ENCODE data around the gene ANKRD66.
"Not testable (repeated sequence)": the region's sequence is repeated elsewhere in the genome, so short reads cannot be mapped to it uniquely, and the experiment has no call there.

Gene ANKRD66

GRCh38 chr6:46756469-46757213 is 9.9 kb downstream of the ANKRD66 start:
- no peak for DNase-seq

GRCh38 chr6:46757214-46757596 is 10.5 kb downstream of the ANKRD66 start:
- DNase-seq = no peak

DNA sequence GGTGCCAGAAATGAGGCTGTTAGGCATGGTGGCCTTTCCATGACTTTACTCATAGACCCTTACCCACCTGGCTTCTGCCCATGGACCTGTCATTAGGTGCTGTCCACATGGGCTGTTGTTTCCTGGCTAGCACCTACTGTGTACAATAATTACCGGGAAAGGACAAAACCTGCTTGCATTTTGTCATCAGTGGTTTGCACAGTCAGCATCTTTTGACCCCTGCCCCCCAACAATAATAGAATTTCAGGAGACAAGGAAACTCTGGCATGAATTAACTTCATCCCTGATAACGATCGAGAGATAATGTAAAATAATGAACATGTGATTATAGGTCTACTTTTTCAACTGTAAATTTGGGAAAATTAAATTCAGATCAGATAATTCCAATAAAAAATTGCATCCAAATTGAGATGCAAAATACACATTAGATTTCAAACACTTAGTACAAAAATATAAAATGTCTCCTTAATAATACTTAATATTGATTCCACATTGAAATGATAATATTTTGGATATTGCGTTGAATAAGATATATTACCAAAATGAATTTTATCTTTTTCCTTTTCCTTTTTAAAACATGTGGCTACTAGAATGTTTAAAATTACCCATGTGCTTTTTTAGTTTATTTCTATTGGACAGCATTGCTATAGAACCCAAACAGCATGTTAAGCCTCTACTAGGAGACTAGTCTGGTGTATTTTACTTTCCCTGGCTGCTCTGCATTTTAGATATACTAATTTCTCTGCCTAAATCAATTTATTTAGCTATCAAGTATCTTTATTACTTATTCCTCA is 12.4 kb downstream of the ANKRD66 start:
- no peak for DNase-seq

GRCh38 chr6:46760925-46761324 is 14.2 kb downstream of the ANKRD66 start:
- no peak for DNase-seq

DNA sequence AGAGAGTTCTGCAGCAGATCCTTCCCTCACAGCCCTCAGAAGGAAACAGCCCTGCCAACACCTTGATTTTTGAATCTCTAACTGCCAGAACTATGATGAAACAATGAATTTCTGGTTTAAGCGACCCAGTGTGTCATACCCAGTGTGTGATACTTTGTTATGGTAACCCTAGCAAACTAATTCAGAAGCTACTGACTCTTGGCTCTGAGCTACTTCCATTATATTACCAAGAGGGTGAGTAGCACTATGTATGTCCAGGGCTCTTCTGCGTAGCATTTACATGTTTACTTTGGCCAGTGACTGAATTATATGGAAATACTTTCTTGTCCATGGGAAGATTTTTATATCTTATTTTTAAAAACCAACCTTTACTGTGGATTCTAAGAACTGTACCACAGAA is 16.7 kb downstream of the ANKRD66 start:
- no peak for DNase-seq

GRCh38 chr6:46764280-46764679 is 17.5 kb downstream of the ANKRD66 start:
- DNase-seq = not testable (repeated sequence)

- DNase-seq = no peak
Observed at GRCh38 chr6:46764961-46765360, 18.2 kb downstream of the ANKRD66 start.

GRCh38 chr6:46772016-46772415 is 25.3 kb downstream of the ANKRD66 start:
- no peak for DNase-seq

GRCh38 chr6:46772762-46773161 is 26.0 kb downstream of the ANKRD66 start:
- DNase-seq = no peak

DNA sequence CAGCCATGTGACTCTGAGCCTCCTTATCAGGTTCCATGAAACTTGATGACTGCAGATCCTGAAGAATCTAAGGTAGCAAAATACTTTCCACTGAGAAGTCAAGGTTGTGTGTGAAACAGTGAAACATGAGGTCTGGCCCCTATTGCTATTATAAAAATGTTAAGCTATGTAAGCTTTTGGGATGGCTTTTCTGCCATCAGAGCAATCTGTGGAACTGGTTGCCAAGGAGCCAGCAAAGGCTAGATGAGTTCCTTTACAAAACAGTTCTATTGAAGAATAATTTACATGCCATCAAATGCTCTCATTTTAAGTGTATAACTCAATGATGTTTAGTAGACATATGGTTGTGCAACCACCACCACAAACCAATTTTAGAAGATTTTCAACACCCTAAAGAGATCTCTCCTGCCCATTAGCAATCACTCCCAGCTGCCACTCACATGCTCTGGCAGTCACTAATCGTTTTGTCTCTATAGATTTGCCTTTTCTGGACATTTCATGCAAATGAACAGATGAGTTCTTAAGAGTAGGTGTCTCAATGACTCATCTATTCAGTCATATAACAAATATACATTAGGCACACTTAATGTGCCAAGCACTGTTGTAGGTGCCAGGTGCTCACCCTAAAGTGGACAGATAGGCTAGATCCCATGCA is 26.6 kb downstream of the ANKRD66 start:
- DNase-seq = no peak

- DNase-seq = not testable (repeated sequence)
Observed at GRCh38 chr6:46774736-46775135, 28.0 kb downstream of the ANKRD66 start.

DNA sequence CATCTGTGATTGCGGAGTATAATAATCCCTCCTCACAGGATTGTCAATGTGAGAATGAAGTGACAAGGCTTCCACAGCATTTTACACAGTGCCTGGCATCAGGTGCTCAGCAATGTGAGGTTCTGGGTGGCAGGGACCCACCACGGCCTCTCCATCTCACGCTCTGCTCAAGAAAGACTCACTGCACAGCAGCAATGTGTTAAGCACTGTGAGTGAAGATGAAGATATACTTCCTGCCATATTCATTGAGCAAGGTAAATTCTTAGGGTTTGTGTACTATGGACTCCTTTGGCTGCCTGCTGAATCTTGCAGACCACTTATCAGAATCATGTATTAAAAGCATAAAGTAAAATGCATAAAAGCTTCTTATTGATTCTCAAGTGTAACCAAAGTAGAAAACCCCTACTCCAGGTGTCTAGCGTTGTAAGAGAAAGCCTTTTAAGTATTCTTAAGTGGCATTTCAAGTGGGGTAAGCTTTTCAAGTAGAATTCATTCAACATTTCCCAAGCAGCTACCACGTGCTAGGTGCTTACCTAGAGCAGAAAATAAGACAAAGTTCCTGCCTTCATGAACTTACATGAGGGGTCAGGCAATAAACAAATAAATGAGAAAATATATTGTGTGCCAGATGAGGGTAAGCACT is 29.5 kb downstream of the ANKRD66 start:
- DNase-seq = peak; percentile 33

DNA sequence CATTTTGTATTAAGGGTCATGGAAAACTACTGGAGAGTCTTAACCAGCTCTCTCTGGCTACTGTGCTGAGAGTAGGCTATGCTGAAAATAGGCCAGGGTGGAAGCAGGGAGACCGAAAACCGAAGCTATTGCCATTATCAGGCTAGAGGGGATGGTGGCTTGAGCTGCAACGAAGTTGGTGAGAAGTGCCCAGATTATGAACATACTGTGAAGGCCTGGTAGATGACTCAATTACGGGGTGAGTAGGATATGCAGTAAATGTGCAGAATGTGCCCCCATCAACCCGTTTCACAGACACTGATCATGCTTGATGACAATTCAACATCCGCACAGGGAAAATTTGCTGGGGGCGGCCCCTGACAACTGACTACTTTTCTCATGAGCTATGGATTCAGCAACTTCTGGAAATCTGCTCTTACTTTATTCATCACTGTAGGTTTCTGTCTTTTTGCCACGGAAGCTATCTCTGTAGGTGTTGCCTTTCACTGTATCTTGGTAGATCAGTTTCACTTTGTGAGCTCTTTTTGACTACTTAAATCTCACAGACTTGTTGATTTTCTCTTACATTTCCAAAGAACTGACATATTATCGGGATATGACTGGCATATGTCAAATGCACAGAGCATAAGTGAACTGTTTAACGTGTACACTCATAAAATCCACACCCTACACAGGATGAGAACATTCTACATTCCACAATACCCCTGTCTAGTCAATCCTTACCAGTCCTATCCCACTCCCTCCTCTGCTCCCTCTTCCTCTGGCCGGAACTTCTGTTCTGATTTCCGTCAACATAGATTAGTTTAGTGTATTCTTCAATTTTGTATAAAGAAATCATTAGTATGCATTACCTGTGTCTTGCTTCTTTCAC is 31.0 kb downstream of the ANKRD66 start:
- DNase-seq = no peak

DNA sequence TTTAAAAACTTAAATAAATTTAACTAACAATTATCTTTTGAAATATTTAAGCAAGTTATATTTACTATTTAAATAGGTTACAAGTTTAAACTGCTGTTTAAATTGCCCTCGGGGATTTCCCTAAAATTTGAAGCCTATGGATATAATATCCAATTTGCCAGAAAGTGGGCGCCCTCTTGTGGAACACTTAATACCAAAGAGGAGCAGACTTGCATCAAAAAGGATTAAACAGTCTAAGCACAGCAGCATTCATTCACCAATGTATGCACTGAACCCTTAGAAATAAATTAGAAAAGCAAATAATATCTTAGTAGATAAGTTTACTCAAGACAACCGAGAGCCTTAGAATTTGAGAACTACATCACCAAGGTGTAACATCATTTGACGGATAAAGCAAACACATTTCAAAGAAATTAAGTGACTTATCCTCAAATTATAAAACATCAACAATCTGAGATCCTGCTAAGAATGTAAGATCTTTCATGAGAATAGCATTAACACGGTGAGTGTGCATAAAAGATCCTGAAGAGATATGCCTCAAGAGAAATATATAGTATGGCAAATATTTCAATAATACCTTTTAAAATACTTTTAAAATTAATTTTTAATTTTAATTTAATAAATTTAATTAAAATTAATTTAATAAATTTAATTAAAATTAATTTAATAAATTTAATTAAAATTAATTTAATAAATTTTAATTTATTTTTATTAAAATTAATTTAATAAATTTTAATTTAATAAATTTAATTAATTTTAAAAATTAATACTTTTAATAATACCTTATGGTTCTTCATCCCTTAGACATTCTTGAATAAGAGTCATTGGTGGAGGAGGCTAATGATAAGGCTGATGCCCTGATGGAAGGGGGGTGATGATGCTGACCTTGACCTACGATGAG is 35.0 kb downstream of the ANKRD66 start:
- DNase-seq = peak; percentile 44

GRCh38 chr6:46784535-46784934 is 37.8 kb downstream of the ANKRD66 start:
- DNase-seq = no peak

GRCh38 chr6:46787871-46788540 is 41.3 kb downstream of the ANKRD66 start:
- no peak for DNase-seq

DNA sequence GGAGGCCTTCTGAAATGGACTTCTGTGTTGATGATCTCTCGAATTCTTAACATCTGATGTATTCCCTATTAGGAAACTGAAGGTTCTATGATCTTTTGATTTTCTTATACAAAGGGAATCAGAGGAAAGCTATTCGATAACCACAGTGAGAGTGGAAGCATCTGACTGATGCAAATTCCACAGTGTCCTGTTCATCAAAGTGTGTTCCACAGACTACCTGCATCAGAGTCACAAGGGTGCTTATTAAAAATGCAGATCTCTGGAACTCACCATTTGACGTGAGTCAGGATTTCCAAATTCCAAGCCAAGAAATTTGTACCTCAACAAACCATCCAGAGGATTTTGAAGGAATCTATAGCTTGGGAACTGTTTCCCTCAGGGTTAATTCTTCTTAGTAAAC is 42.1 kb downstream of the ANKRD66 start:
- DNase-seq = no peak

- no peak for DNase-seq
Observed at GRCh38 chr6:46789434-46790354, 43.0 kb downstream of the ANKRD66 start.

- no peak for DNase-seq
Observed at GRCh38 chr6:46790355-46790874, 43.7 kb downstream of the ANKRD66 start.
